GM12878 (cell line): ENCODE data around the gene CACNA2D1. TPM values are rescaled to one million over a fixed set of nuclear protein-coding genes. Genes with fewer than 3 reads are reported as not detected.
A peak's percentile ranks its signal among the peaks of the same experiment; 100 is the strongest.

Experiments used
- BACH1 ChIP-seq: fragments of 450-650 bp; IDR thresholded peaks from 2 replicates; pipeline ENCODE4 v1.6.1; 2017; ENCODE audit warnings: mild to moderate bottlenecking, borderline replicate concordance
- CHD1 ChIP-seq: IDR thresholded peaks from 2 replicates; pipeline ENCODE4 v1.6.1; 2012; ENCODE audit warnings: low read depth, low read length, improper control_type of control experiment
- CUX1 ChIP-seq: IDR thresholded peaks from 2 replicates; pipeline ENCODE4 v1.6.1; 2012; ENCODE audit warnings: improper control_type of control experiment, low read depth, low read length; ENCODE audit not compliant: insufficient replicate concordance
- EGR1 ChIP-seq, 2 experiments: IDR thresholded peaks; 1 replicate in 1 of 2; 2 replicates in 1 of 2; pipeline ENCODE4 v1.6.1; 2011 to 2012; ENCODE audit warnings: low read depth in 2 of 2, low read length in 2 of 2, borderline replicate concordance in 1 of 2, mild to moderate bottlenecking in 1 of 2, moderate library complexity in 1 of 2
- JUND ChIP-seq: IDR thresholded peaks from 2 replicates; pipeline ENCODE4 v1.6.1; 2012; ENCODE audit warnings: low read depth, mild to moderate bottlenecking, low read length, improper control_type of control experiment, moderate library complexity
- LARP7 ChIP-seq: fragments of 450-650 bp; IDR thresholded peaks from 2 replicates; pipeline ENCODE4 v1.6.1; 2017; ENCODE audit warnings: mild to moderate bottlenecking
- NR2F1 ChIP-seq: fragments of 450-650 bp; conservative IDR thresholded peaks from 2 replicates; pipeline ENCODE4 v1.6.1; 2017; ENCODE audit warnings: mild to moderate bottlenecking
- RUNX3 ChIP-seq: IDR thresholded peaks from 2 replicates; pipeline ENCODE4 v1.6.1; 2012; ENCODE audit warnings: low read length, inconsistent platforms
- SREBF1 ChIP-seq: IDR thresholded peaks from 2 replicates; pipeline ENCODE4 v1.6.1; 2012; ENCODE audit warnings: mild to moderate bottlenecking, low read length
- YBX1 ChIP-seq: fragments of 450-650 bp; IDR thresholded peaks from 2 replicates; pipeline ENCODE4 v1.6.1; 2016; ENCODE audit warnings: antibody characterized with exemption
- ZBTB33 ChIP-seq: fragments of 450-650 bp; IDR thresholded peaks from 2 replicates; pipeline ENCODE4 v1.6.1; 2017; ENCODE audit warnings: mild to moderate bottlenecking
- ZNF207 ChIP-seq: fragments of 450-650 bp; IDR thresholded peaks from 2 replicates; pipeline ENCODE4 v1.6.1; 2014; ENCODE audit warnings: antibody characterized with exemption, mild to moderate bottlenecking, borderline replicate concordance
- ZNF592 ChIP-seq: fragments of 450-650 bp; IDR thresholded peaks from 2 replicates; pipeline ENCODE4 v1.6.1; 2017; ENCODE audit warnings: mild to moderate bottlenecking, moderate library complexity
- ZNF687 ChIP-seq: fragments of 450-650 bp; IDR thresholded peaks from 2 replicates; pipeline ENCODE4 v1.6.1; 2017; ENCODE audit warnings: mild to moderate bottlenecking, moderate library complexity
- polyA plus RNA-seq, 11 experiments: library from polyadenylated mRNA; depleted of rRNA in 4 of 11; unstranded in 6 of 11; stranded (reverse) in 5 of 11; fragments of >200 nt; fragmentation: Nextera tagmentation in 4 of 11; fragmentation: Illumina TruSeq in 1 of 11; extraction: Ambion mirVana in 4 of 11; extraction: Trizol in 1 of 11; gene quantifications; 1 replicate in 1 of 11; 2 replicates in 10 of 11; pipeline versions ENCODE4 v1.2.1 to v1.2.3, GENCODE V29; 2011 to 2016; ENCODE audit warnings: inconsistent platforms in 2 of 11, missing spikeins in 2 of 11, low read depth in 1 of 11
- total RNA-seq, 4 experiments: library from RNA; depleted of rRNA in 3 of 4; stranded (reverse); fragments of >200 nt in 3 of 4; fragmentation: Illumina TruSeq in 1 of 4; extraction: Trizol in 1 of 4; gene quantifications; 2 replicates each; pipeline versions ENCODE4 v1.2.1 to v1.2.3, GENCODE V29; 2013 to 2021

Gene CACNA2D1
- total and polyA plus RNA-seq, 10 of the 15 experiments (the other 5 are each of a cell fraction or from before 2014, with no cell fraction given): 0.14 to 14.8 (median 0.97) TPM

GRCh38 chr7:82434275-82435022, 9.1 kb downstream of the CACNA2D1 start (continued):
- TF ChIP-seq EGR1 (IDR thresholded peaks at IDR 0.05; ENCODE audit: borderline replicate concordance in 1 of 2, low read depth in 2 of 2, low read length in 2 of 2): no peak
- no peak for TF ChIP-seq ZNF207
- TF ChIP-seq NR2F1: peak; percentile 97
- TF ChIP-seq CHD1: no peak
- no peak for TF ChIP-seq RUNX3
- no peak for TF ChIP-seq ZNF592
- no peak for TF ChIP-seq YBX1
- TF ChIP-seq JUND: no peak
- TF ChIP-seq BACH1: no peak
- no peak for TF ChIP-seq SREBF1
- no peak for TF ChIP-seq CUX1
- no peak for TF ChIP-seq LARP7
- TF ChIP-seq ZNF687: peak; percentile 50
- no peak for TF ChIP-seq ZBTB33
